Kidney capillary endothelial cell (primary cell): ENCODE measurements around the gene PAX1.

ENCODE experiments used
- DNase-seq: peaks from one replicate; pipeline ENCODE4 v3.0.0-alpha.2; 2018; ENCODE audit warnings: low spot score

Gene PAX1

GRCh38 chr20:21703717-21704407 lies 1.6 kb upstream of the PAX1 start:
- no peak for DNase-seq

GRCh38 chr20:21704408-21705385 lies 767 bp upstream of the PAX1 start:
- no peak for DNase-seq

DNA sequence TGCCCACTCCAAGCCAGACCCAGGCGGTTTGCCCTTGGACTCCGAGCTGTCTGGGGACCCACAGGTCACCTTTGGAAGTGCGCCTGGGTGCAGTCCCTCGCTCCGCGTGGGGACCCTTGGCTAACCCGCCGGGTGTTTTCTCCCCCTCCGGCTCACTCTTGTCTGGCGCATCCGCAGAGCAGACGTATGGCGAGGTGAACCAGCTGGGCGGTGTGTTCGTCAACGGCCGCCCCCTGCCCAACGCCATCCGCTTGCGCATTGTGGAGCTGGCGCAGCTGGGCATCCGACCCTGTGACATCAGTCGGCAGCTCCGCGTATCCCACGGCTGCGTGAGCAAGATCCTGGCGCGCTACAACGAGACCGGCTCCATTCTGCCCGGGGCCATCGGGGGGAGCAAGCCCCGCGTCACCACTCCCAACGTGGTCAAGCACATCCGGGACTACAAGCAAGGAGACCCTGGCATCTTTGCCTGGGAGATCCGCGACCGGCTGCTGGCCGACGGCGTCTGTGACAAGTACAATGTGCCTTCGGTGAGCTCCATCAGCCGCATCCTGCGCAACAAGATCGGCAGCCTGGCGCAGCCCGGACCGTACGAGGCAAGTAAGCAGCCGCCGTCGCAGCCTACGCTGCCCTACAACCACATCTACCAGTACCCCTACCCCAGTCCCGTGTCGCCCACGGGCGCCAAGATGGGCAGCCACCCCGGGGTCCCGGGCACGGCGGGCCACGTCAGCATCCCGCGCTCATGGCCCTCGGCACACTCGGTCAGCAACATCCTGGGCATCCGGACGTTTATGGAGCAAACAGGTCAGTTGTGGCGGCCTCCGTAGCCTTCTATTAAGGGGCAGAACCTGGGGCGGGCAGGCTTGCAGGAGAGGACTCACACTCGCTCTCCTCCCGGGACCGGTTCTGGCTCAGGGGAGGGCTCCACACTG lies 1.1 kb downstream of the PAX1 start:
- no peak for DNase-seq

- DNase-seq: no peak
Observed at GRCh38 chr20:21707267-21707666, 1.8 kb downstream of the PAX1 start.

DNA sequence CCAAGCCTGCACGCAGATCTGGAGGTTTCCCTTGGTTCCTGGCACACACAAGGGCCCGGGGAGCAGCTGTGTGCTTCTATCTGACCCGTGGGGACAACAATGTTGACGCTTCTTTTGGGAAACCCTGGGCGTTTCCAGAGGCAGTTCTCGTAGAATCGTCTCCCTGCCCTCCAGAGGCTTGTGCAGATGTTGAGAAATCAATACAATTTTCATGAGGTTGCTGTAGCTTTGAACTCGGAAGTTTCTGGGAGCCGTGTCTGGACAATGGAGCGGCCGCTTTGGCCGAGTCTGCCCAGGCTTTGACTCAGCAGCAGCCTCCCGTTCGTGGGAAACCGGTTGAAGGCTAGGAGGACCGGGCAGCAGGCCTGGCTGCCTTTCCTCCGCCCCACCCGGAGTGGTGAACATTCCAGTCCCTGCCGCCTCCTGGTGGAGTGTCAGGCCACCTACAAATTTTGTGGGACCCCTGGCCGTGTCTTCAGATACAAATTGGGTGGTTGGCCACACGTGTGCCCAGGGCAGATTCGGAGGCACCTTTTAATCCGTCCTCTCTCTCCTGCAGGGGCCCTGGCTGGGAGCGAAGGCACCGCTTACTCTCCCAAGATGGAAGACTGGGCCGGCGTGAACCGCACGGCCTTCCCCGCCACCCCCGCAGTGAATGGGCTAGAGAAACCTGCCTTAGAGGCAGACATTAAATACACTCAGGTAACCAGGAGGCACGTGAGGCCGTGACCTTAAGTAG lies 2.7 kb downstream of the PAX1 start:
- no peak for DNase-seq

- no peak for DNase-seq
Observed at GRCh38 chr20:21708738-21709534, 3.5 kb downstream of the PAX1 start.

GRCh38 chr20:21709535-21709904 lies 4.1 kb downstream of the PAX1 start:
- no peak for DNase-seq

GRCh38 chr20:21710341-21710740 lies 4.9 kb downstream of the PAX1 start:
- no peak for DNase-seq

DNA sequence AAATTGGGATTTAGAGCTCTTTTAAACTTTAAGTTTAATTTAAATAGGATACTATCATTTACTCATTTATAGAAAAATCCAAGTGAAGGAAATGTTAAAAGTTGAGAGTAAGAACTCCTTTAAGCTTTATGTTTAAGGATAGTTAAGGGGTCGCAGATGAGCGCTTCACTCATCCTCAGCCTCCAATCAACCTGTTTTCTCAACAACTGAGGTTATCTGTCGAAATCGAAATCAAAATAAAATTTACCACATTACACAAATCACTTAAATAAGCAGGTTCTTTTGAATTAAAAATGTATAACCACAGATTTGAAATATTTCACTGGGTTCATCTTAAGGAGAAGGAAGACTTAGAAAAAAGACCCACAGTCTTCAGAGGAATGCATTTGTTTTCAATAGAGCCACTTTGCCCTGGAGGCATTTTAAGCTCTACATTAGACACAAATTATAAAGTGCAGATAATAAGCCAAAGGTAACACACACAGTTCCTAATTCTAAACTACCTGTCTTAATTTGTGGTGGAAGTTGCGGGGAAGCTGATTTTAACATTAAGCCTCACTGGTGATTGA lies 5.5 kb downstream of the PAX1 start:
- DNase-seq: no peak

DNA sequence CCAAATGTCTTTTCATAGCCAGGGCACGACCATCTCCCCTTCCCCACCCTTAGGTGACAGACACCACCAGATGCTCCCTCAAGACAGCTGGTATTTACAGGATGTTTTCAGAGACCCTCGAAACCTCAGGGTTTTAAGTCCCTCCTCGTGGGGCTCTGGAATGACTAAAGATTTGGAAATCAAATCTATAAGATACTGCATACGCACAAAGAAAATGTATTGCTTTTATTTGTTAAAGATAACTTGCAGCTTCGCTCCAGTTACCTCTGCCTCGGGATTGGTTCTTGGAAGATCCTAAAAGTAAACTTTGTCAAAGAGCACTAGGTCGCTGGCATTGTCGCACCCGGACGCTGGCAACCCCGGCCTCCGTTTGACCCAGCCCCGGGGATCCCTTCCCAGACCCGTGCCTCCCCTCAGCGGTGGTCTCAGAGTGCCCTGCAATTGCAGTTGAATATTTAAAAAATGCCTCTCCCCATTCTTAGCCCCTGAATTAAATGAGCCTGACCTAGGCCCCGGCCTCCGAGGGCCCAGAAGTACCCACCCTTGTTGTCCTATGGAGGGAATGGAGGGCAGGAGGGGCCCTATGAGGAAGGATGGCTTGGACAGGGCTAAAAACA lies 7.1 kb downstream of the PAX1 start:
- no peak for DNase-seq

DNA sequence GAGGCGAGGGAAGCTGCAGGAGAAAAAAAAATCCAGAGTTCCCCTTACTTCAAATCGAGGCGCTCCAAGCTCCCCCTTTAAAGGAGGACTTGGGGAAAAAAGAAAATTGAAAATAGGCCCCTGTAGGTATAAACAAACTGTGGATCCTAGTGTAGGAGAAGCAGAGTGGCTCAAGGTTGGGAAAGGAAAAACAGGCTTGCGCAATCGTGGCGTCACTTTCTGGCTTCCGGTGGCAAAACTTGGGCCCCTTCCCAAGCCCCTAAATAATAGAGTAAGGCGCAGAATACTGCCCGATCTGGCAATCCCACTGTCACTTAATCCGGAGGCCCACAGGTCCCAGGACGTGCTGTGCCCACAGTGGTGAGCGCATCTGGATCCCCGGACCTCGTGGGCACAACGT lies 8.0 kb downstream of the PAX1 start:
- no peak for DNase-seq

- DNase-seq: no peak
Observed at GRCh38 chr20:21713901-21714296, 8.4 kb downstream of the PAX1 start.

- no peak for DNase-seq
Observed at GRCh38 chr20:21714297-21715192, 9.1 kb downstream of the PAX1 start.

DNA sequence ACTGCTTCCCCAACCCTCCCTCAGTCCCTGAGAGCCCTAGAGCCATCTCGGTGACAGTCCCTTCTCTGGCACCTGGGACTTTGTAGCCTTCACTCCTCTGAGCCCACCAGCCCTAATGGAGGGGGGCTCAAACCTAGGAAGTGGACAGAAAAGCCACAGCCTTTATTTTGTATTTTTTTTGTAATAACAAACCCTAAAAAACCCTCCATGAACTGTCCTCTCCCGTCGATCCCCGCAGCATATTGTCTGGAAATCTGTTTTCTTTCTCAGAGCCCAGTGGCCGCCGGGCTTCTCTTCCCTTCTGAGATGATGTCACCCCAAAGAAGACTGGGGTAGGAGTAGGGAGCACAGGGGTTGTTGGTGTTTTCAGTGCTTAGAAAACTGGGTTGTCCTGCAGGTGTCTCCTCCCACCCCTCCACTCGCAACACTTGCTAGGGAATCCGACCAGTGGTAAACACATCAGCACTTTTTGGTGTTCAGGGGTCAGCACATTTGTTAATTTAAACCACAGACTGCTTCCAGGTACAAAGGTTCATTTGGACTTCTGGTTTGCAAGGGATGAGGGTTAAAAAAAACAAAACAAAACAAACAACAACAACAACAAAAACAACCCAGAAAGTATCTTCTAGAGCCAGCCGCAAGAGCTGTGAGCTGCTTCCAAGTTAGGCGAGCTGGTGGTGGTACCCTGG lies 9.9 kb downstream of the PAX1 start:
- no peak for DNase-seq

GRCh38 chr20:21719592-21720214 lies 14.2 kb downstream of the PAX1 start:
- DNase-seq: peak; percentile 57

DNA sequence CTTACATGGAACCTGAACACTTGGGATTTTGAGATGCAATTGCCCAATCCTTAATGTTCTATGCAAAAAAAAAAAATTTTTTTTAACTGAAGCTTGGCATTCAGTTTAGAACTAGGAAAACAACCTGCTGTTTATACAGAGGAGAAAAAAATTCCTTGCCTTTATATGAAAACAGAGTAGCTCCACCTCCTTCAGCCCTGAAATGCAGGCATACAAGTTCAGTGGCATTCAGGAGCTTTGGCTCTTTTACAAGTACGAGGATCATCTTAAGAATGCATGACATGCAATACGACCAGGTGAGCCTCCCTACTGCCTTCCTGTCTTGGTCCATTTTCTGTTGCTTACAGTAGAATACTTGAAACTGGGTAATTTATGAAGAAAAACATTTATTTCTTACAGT lies 20.4 kb downstream of the PAX1 start:
- no peak for DNase-seq

- no peak for DNase-seq
Observed at GRCh38 chr20:21729316-21729715, 23.9 kb downstream of the PAX1 start.

DNA sequence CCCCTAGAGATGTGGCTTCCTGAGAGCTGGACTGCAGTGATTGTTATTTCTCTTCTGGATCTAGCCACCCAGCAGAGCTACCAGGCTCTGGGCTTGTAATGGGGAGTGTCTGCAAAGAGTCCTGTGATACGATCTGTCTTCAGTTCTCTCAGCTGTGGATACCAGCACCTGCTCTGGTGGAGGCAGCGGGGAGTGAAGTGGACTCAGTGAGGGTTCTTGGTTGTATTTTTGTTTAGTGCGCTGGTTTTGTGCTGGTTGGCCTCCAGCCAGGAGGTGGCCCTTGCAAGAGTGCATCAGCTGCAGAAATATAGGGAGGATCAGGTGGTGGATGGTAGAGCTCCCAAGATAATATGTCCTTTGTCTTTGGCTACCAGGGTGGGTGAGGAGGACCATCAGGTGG lies 33.7 kb downstream of the PAX1 start:
- no peak for DNase-seq
